HEK293 (cell line): Measurements from ENCODE around the gene PEX11G.
A peak's percentile ranks its signal among the peaks of the same experiment; 100 is the strongest.

ENCODE experiments used
- CTCF ChIA-PET: fragments of 350-600 bp; formaldehyde crosslinking; extraction: SDS; loops from one replicate; lab custom pipeline; 2021; ENCODE audit warnings: antibody characterized with exemption; lab: Yijun Ruan, JAX
- POLR2A ChIA-PET: fragments of 300-600 bp; formaldehyde crosslinking; extraction: SDS; loops from one replicate; lab custom pipeline; 2020; ENCODE audit warnings: antibody characterized with exemption, inconsistent platforms; lab: Yijun Ruan, JAX
- H3K27ac ChIP-seq: fragments of 200-500 bp; sonication (Bioruptor generic); 2 replicates; pipeline ENCODE4 v1.5.1; 2014; ENCODE audit warnings: low read depth, low read length, control low read depth, inconsistent platforms; ENCODE audit errors: extremely low read depth
- H3K36me3 ChIP-seq, 2 experiments: fragments of 200-500 bp in 1 of 2; sonication (Bioruptor generic) in 1 of 2; 1 replicate in 1 of 2; 2 replicates in 1 of 2; pipeline ENCODE4 v1.5.1; 2014 to 2017; ENCODE audit warnings: inconsistent platforms in 2 of 2, low read length in 2 of 2; ENCODE audit not compliant: control insufficient read depth in 2 of 2, insufficient read depth in 1 of 2
- H3K4me1 ChIP-seq: fragments of 200-500 bp; sonication (Bioruptor generic); 2 replicates; pipeline ENCODE4 v1.5.1; 2014; ENCODE audit warnings: mild to moderate bottlenecking, low read length, inconsistent platforms; ENCODE audit not compliant: control insufficient read depth, insufficient read depth
- H3K4me3 ChIP-seq: 2 replicates; pipeline ENCODE4 v1.5.1; 2011; ENCODE audit warnings: low read depth, mild to moderate bottlenecking, control low read depth, low read length, moderate library complexity
- H3K9me3 ChIP-seq: fragments of 200-500 bp; sonication (Bioruptor generic); 2 replicates; pipeline ENCODE4 v1.5.1; 2014; ENCODE audit warnings: low read depth, low read length, inconsistent platforms; ENCODE audit not compliant: control insufficient read depth, insufficient read depth
- KLF8 ChIP-seq: fragments of 450-650 bp; formaldehyde crosslinking; IDR thresholded peaks from 2 replicates; pipeline ENCODE4 v1.5.1; 2016; ENCODE audit warnings: missing biosample characterization, missing genetic modification characterization
- PRDM1 ChIP-seq: fragments of 450-650 bp; formaldehyde crosslinking; IDR thresholded peaks from 2 replicates; pipeline ENCODE4; 2016; ENCODE audit warnings: missing biosample characterization, missing genetic modification characterization
- PRDM6 ChIP-seq: fragments of 450-650 bp; formaldehyde crosslinking; IDR thresholded peaks from 2 replicates; pipeline ENCODE4 v1.5.1; 2017; ENCODE audit warnings: missing biosample characterization, missing genetic modification characterization
- TRIM28 ChIP-seq: IDR thresholded peaks from 2 replicates; pipeline ENCODE4 v1.6.1; 2011; ENCODE audit warnings: low read length, control low read depth, borderline replicate concordance
- ZBTB44 ChIP-seq: fragments of 450-650 bp; IDR thresholded peaks from 2 replicates; pipeline ENCODE4 v1.5.1; 2018; ENCODE audit warnings: missing biosample characterization, mild to moderate bottlenecking, missing genetic modification characterization
- ZBTB7A ChIP-seq: fragments of 450-650 bp; formaldehyde crosslinking; IDR thresholded peaks from 2 replicates; pipeline ENCODE4 v1.5.1; 2016; ENCODE audit warnings: low read depth, missing biosample characterization, missing genetic modification characterization
- ZFHX2 ChIP-seq: fragments of 450-650 bp; formaldehyde crosslinking; conservative IDR thresholded peaks from 2 replicates; pipeline ENCODE4 v1.5.1; 2016; ENCODE audit warnings: missing biosample characterization, missing genetic modification characterization
- ZNF121 ChIP-seq: fragments of 450-650 bp; formaldehyde crosslinking; IDR thresholded peaks from 2 replicates; pipeline ENCODE4 v1.5.1; 2016; ENCODE audit warnings: missing biosample characterization, missing genetic modification characterization
- ZNF175 ChIP-seq: fragments of 450-650 bp; formaldehyde crosslinking; IDR thresholded peaks from 2 replicates; pipeline ENCODE4 v1.5.1; 2016; ENCODE audit warnings: missing biosample characterization, missing genetic modification characterization
- ZNF311 ChIP-seq: fragments of 450-650 bp; formaldehyde crosslinking; IDR thresholded peaks from 2 replicates; pipeline ENCODE4 v1.5.1; 2017; ENCODE audit warnings: missing biosample characterization, missing genetic modification characterization, borderline replicate concordance
- ZNF416 ChIP-seq: fragments of 450-650 bp; formaldehyde crosslinking; IDR thresholded peaks from 2 replicates; pipeline ENCODE4 v1.5.1; 2016; ENCODE audit warnings: missing biosample characterization, missing genetic modification characterization
- ZNF423 ChIP-seq: fragments of 450-650 bp; formaldehyde crosslinking; IDR thresholded peaks from 2 replicates; pipeline ENCODE4 v1.5.1; 2016; ENCODE audit warnings: missing biosample characterization, missing genetic modification characterization
- ZNF600 ChIP-seq: fragments of 450-650 bp; formaldehyde crosslinking; IDR thresholded peaks from 2 replicates; pipeline ENCODE4 v1.5.1; 2016; ENCODE audit warnings: missing biosample characterization, missing genetic modification characterization
- ZNF621 ChIP-seq: fragments of 450-650 bp; formaldehyde crosslinking; IDR thresholded peaks from 2 replicates; pipeline ENCODE4 v1.5.1; 2017; ENCODE audit warnings: missing biosample characterization, missing genetic modification characterization
- ZNF623 ChIP-seq: fragments of 450-650 bp; formaldehyde crosslinking; IDR thresholded peaks from 2 replicates; pipeline ENCODE4 v1.5.1; 2016; ENCODE audit warnings: missing biosample characterization, missing genetic modification characterization
- ZNF768 ChIP-seq: fragments of 450-650 bp; formaldehyde crosslinking; IDR thresholded peaks from 2 replicates; pipeline ENCODE4 v1.5.1; 2018; ENCODE audit warnings: missing biosample characterization, mild to moderate bottlenecking, missing genetic modification characterization
- ZNF777 ChIP-seq: fragments of 450-650 bp; formaldehyde crosslinking; IDR thresholded peaks from 2 replicates; pipeline ENCODE4 v1.5.1; 2017; ENCODE audit warnings: missing biosample characterization, missing genetic modification characterization, borderline replicate concordance
- ZSCAN16 ChIP-seq: fragments of 450-650 bp; formaldehyde crosslinking; IDR thresholded peaks from 2 replicates; pipeline ENCODE4 v1.5.1; 2016; ENCODE audit warnings: missing biosample characterization, missing genetic modification characterization

PEX11G gene

GRCh38 chr19:7522072-7522922 lies 33.5 kb upstream of the PEX11G start, which contains the start of gene MCOLN1 (continued):
- TF ChIP-seq PRDM6 (tag by site-specific recombination), result no peak
- TF ChIP-seq ZBTB7A (tag by site-specific recombination), result peak; percentile 90; the same call in 1 of the 2 replicates

GRCh38 chr19:7521551-7522071 lies 32.8 kb upstream of the PEX11G start:
- no peak for TF ChIP-seq ZNF423 (tag by site-specific recombination)
- TF ChIP-seq ZNF621 (tag by site-specific recombination), result no peak
- no peak for TF ChIP-seq ZSCAN16 (tag by site-specific recombination)
- no peak for TF ChIP-seq ZNF768 (tag by site-specific recombination)
- no peak for TF ChIP-seq KLF8
- TF ChIP-seq ZNF121 (tag by site-specific recombination), result peak; percentile 54; the same call in 1 of the 2 replicates
- TF ChIP-seq ZNF623, result peak; percentile 15; the same call in 1 of the 2 replicates
- no peak for TF ChIP-seq ZNF311 (tag by site-specific recombination)
- no peak for TF ChIP-seq ZNF777 (tag by site-specific recombination)
- Histone ChIP-seq H3K9me3 (no peaks in the 10 kb centered on the region), H3K36me3 (peaks cover 0 to 17% of the 10 kb centered on the region in 2 experiments; a peak in 1 of 3 replicates), H3K27ac (no peak overlapping the region), H3K4me1 (0 out of 2 replicates have a peak, but pooled peaks cover 2% of the 10 kb centered on the region), H3K4me3 (no peak overlapping the region)
- CTCF ChIA-PET, result interaction anchor here (0.7 to 1.8 kb wide), 5 partner anchors 13 to 255 kb away, joined by 3 to 9 read pairs (median 3); no protein-coding TSS in a partner anchor
- POLR2A ChIA-PET, result interaction anchor here (0.7 to 3.3 kb wide), 9 partner anchors 9 to 1193 kb away, joined by 3 to 27 read pairs (median 7); partner anchors contain the start of gene PNPLA6

GRCh38 chr19:7520131-7521051 lies 31.6 kb upstream of the PEX11G start:
- TF ChIP-seq TRIM28 (no peak), ZNF416 (tag by site-specific recombination) (no peak), ZFHX2 (tag by site-specific recombination) (no peak), ZBTB44 (peak; percentile 66; the same call in 1 of the 2 replicates), ZNF600 (tag by site-specific recombination) (no peak), ZNF175 (tag by site-specific recombination) (no peak), PRDM1 (tag by site-specific recombination) (no peak)
- TF ChIP-seq, all 188 proteins: peak for 1
- Histone ChIP-seq H3K9me3 (no peaks in the 10 kb centered on the region), H3K4me3 (no peak overlapping the region), H3K36me3 (peaks cover 0 to 8% of the 10 kb centered on the region in 2 experiments; a peak in 1 of 3 replicates), H3K4me1 (peaks cover 5% of the 10 kb centered on the region), H3K27ac (no peak overlapping the region)
- CTCF ChIA-PET, result interaction anchor here (1.0 to 1.2 kb wide), 2 partner anchors 48 to 140 kb away, joined by 3 to 8 read pairs; no protein-coding TSS in a partner anchor
- POLR2A ChIA-PET, result interaction anchor here (0.6 to 3.3 kb wide), 4 partner anchors 8 to 418 kb away, joined by 4 to 27 read pairs (median 6); partner anchors contain the start of gene PNPLA6
